ENCODE results near the gene TTC33.

Gene TTC33

GRCh38 chr5:40465416-40465815 lies 290.3 kb downstream of the TTC33 start:
- no peak for DNase-seq

GRCh38 chr5:40464511-40464910 lies 291.2 kb downstream of the TTC33 start:
- DNase-seq = no peak

All from activated CD4-positive, alpha-beta T cell treated with anti-CD3 and anti-CD28 coated beads, Interleukin-2, amount 50 U/mL, for 1 hour (primary cell).